ENCODE measurements around the gene NRK.

DNA sequence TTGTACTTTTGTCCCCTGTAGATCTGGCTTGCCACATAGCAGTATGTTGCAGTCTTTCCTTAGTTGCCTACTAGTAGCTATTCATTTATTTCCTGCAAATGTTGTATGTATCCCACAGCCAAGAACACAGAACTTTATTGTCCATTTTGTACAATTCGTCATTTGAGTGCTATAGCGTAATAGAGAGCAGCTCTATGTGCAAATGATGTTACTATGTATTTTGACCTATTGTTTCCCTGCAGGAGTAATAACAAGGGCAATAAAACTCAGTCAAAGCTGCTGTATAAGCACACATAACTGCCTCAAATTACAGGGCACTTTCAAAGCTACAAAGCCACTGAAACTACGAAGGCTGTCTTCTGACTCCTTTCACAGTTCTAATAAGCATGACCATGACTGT is 48.1 kb downstream of the NRK start:
- no peak for TF ChIP-seq CTCF (conservative IDR thresholded peaks at IDR 0.05 in 1 of 2, IDR thresholded peaks at IDR 0.05 in 1 of 2; ENCODE audit: extremely low read depth in 1 of 2, insufficient read depth in 1 of 2, low read depth in 1 of 2, low read length in 2 of 2)
- TF ChIP-seq EZH2 (IDR thresholded peaks at IDR 0.05; ENCODE audit: borderline replicate concordance, low read length) = no peak
